Measurements from ENCODE around the gene TCP1. TPM values are rescaled to one million over a fixed set of nuclear protein-coding genes. Genes with fewer than 3 reads are reported as not detected.
A peak's percentile ranks its signal among the peaks of the same experiment; 100 is the strongest.

The TCP1 gene
- total RNA-seq, 1 donor = 203 TPM

DNA sequence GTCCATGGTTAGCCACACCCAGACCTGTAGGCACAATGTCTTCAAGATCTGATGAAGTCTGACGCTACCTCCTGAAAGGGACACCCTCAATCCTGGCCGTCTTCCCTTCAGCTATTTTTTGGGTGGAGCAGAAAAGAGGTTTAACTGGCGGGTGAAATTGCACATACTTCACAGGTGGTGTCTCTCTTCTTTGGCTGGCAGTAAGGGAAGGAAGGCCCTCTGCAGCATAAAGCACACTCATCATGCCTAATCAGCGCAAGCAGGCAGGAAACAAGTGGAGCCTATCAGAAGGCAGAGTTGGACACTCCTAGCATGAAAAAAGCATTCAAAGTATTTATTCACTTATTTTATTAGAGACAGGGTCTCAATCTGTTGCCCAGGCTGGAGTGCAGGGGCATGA, 43.5 kb upstream of the TCP1 start:
- DNase-seq (ENCODE audit: low read depth) = no peak
- TF ChIP-seq, protein P1, sequence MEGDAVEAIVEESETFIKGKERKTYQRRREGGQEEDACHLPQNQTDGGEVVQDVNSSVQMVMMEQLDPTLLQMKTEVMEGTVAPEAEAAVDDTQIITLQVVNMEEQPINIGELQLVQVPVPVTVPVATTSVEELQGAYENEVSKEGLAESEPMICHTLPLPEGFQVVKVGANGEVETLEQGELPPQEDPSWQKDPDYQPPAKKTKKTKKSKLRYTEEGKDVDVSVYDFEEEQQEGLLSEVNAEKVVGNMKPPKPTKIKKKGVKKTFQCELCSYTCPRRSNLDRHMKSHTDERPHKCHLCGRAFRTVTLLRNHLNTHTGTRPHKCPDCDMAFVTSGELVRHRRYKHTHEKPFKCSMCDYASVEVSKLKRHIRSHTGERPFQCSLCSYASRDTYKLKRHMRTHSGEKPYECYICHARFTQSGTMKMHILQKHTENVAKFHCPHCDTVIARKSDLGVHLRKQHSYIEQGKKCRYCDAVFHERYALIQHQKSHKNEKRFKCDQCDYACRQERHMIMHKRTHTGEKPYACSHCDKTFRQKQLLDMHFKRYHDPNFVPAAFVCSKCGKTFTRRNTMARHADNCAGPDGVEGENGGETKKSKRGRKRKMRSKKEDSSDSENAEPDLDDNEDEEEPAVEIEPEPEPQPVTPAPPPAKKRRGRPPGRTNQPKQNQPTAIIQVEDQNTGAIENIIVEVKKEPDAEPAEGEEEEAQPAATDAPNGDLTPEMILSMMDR (IDR thresholded peaks at IDR 0.05; ENCODE audit: insufficient read depth, low read length) = no peak

GRCh38 chr6:159831373-159831679, 41.9 kb upstream of the TCP1 start:
- DNase-seq (ENCODE audit: low read depth) = no peak
- TF ChIP-seq, protein P1 (IDR thresholded peaks at IDR 0.05; ENCODE audit: insufficient read depth, low read length) = no peak
- H3K4me3 ChIP-seq (ENCODE audit: low read depth, low read length) = no peak overlapping the region

More for the DNA sequence above, 43.5 kb upstream of the TCP1 start:
- no peak overlapping the region for H3K4me3 ChIP-seq (ENCODE audit: low read depth, low read length)

GRCh38 chr6:159830501-159831372, 41.3 kb upstream of the TCP1 start:
- DNase-seq (ENCODE audit: low read depth) = no peak
- no peak overlapping the region for H3K4me3 ChIP-seq (ENCODE audit: low read depth, low read length)
- TF ChIP-seq, protein P1 (IDR thresholded peaks at IDR 0.05; ENCODE audit: insufficient read depth, low read length) = no peak

DNA sequence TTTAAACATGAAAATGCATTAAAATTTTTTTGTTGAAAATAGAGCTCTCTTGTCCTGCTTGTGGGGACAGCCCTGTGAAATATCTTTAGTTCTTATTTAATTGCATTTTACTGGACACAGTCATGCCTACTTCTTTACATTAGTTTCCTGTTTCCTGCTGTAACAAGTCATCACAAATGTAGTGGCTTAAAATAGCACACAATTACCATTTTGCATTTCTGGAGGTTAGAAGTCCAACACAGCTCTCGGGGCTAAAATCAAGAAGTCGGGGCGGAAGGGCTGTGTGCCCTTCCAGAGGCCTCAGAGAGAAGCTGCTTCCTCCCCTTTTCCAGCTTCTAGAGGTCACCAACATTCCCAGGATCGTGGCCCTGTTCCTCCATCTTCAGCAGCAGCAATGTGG, 40.1 kb upstream of the TCP1 start:
- H3K4me3 ChIP-seq (ENCODE audit: low read depth, low read length) = no peak overlapping the region
- DNase-seq (ENCODE audit: low read depth) = no peak
- TF ChIP-seq, protein P1 (IDR thresholded peaks at IDR 0.05; ENCODE audit: insufficient read depth, low read length) = no peak

- DNase-seq (ENCODE audit: low read depth) = peak; percentile 28
- H3K4me3 ChIP-seq (ENCODE audit: low read depth, low read length) = no peak overlapping the region
- TF ChIP-seq, protein P1 (IDR thresholded peaks at IDR 0.05; ENCODE audit: insufficient read depth, low read length) = no peak
These were observed 38.7 kb upstream of the TCP1 start for GRCh38 chr6:159828074-159828473.

DNA sequence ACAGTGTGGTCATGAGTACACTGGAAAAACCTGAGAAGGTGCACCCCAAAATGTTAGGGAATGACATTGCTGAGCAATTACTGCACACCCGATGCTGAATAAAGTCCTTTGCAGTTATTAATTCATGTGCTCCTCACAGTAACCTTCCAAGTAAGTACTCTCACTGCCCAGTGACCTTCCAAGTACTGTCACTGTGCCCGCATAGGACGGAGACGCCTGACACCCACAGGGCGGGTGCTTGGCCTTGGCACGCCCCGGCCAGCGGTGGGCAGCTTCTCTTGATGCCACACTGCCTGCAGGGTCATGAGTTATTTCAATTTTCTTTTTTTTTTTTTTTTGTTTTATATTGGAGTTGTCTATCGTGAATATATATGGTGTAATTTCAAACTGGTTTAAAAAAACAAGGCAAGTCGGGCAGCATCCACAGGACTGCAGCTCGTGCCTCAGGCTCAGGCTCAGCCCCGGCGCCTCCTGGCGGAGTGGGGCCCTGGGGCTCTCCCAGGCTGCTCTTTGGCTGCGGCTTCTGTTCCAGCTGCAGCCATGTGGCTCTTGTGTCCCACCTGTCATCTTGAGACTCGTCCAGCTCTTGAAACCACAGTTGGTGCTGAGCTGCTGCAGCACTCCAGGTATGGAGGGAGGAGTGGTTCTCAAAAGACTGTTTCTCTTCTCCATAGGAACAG, 37.7 kb upstream of the TCP1 start:
- TF ChIP-seq, protein P1 (IDR thresholded peaks at IDR 0.05; ENCODE audit: insufficient read depth, low read length) = no peak
- DNase-seq (ENCODE audit: low read depth) = no peak

More for the DNA sequence above, 37.7 kb upstream of the TCP1 start:
- no peak overlapping the region for H3K4me3 ChIP-seq (ENCODE audit: low read depth, low read length)
